K562 (cell line): ENCODE results near the gene HPCAL1. TPM values are rescaled to one million over a fixed set of nuclear protein-coding genes. Genes with fewer than 3 reads are reported as not detected.
A peak's percentile ranks its signal among the peaks of the same experiment; 100 is the strongest.

Source experiments
- CCNT2 ChIP-seq: IDR thresholded peaks from 2 replicates; pipeline ENCODE4 v1.6.1; 2011; ENCODE audit warnings: borderline replicate concordance, low read depth, mild to moderate bottlenecking, moderate library complexity, mixed read lengths, low read length; ENCODE audit not compliant: insufficient read length; ENCODE audit errors: extremely low read depth
- GABPB2 ChIP-seq: fragments of 250-450 bp; sonication (Bioruptor Pico); conservative IDR thresholded peaks from 2 replicates; pipeline ENCODE4 v1.5.1; 2021; ENCODE audit warnings: mild to moderate bottlenecking
- KAT8 ChIP-seq: fragments of 450-650 bp; IDR thresholded peaks from 2 replicates; pipeline ENCODE4 v1.6.1; 2016; ENCODE audit warnings: low read depth, mild to moderate bottlenecking
- MAFK ChIP-seq: IDR thresholded peaks from 2 replicates; pipeline ENCODE4 v1.6.1; 2011; ENCODE audit warnings: low read length, improper control_type of control experiment
- MTA3 ChIP-seq: fragments of 450-650 bp; formaldehyde crosslinking; IDR thresholded peaks from 2 replicates; pipeline ENCODE4 v1.6.1; 2017; ENCODE audit warnings: mild to moderate bottlenecking, borderline replicate concordance
- MYBL2 ChIP-seq, 2 experiments: fragments of 450-650 bp in 1 of 2; sonication (generic) in 1 of 2; formaldehyde crosslinking in 1 of 2; IDR thresholded peaks; 2 replicates each; pipeline versions ENCODE4 v1.6.1 to v1.8.1; 2017 to 2022; ENCODE audit warnings: borderline replicate concordance in 1 of 2, inconsistent platforms in 1 of 2, low read depth in 1 of 2, mild to moderate bottlenecking in 1 of 2, missing genetic modification reagents in 1 of 2, moderate library complexity in 1 of 2
- NFRKB ChIP-seq: fragments of 450-650 bp; IDR thresholded peaks from 2 replicates; pipeline ENCODE4 v1.6.1; 2016; ENCODE audit warnings: low read depth
- PHTF2 ChIP-seq: fragments of 250-450 bp; sonication (Bioruptor Pico); IDR thresholded peaks from 2 replicates; pipeline ENCODE4 v1.5.0; 2021; ENCODE audit warnings: mild to moderate bottlenecking
- RB1 ChIP-seq: fragments of 450-650 bp; IDR thresholded peaks from 2 replicates; pipeline ENCODE4 v1.6.1; 2017; ENCODE audit warnings: low read depth, mild to moderate bottlenecking
- RBM22 ChIP-seq: fragments of 200-400 bp; formaldehyde crosslinking; IDR thresholded peaks from 2 replicates; pipeline ENCODE4 v1.6.1; 2018; ENCODE audit warnings: low read length, low read depth; ENCODE audit not compliant: poor library complexity, severe bottlenecking
- SAFB2 ChIP-seq: fragments of 200-400 bp; formaldehyde crosslinking; IDR thresholded peaks from 2 replicates; pipeline ENCODE4 v1.6.1; 2018; ENCODE audit warnings: borderline replicate concordance, low read length, low read depth, moderate library complexity; ENCODE audit not compliant: severe bottlenecking
- SREBF1 ChIP-seq: fragments of 150-350 bp; IDR thresholded peaks from 2 replicates; pipeline ENCODE4 v1.6.1; 2014; ENCODE audit warnings: antibody characterized with exemption, low read depth, low read length, borderline replicate concordance
- ZBTB1 ChIP-seq: sonication (generic); formaldehyde crosslinking; IDR thresholded peaks from 2 replicates; pipeline ENCODE4 v1.8.1; 2023; ENCODE audit warnings: missing genetic modification reagents, low read depth, mild to moderate bottlenecking, borderline replicate concordance
- ZNF165 ChIP-seq: fragments of 250-450 bp; sonication (Bioruptor Pico); IDR thresholded peaks from 2 replicates; pipeline ENCODE4 v1.4.0; 2020; ENCODE audit warnings: borderline replicate concordance
- ZNF23 ChIP-seq: fragments of 250-450 bp; sonication (Bioruptor Pico); IDR thresholded peaks from 2 replicates; pipeline ENCODE4 v1.4.0; 2020; ENCODE audit warnings: mild to moderate bottlenecking
- ZNF584 ChIP-seq: fragments of 200-800 bp; sonication (Bioruptor generic); IDR thresholded peaks from 2 replicates; pipeline ENCODE4 v1.6.1; 2016; ENCODE audit warnings: low read depth, mild to moderate bottlenecking, missing genetic modification characterization, missing compliant biosample characterization
- ZNF589 ChIP-seq: fragments of 200-800 bp; sonication (Bioruptor generic); IDR thresholded peaks from 2 replicates; pipeline ENCODE4 v1.6.1; 2016; ENCODE audit warnings: low read depth, missing genetic modification characterization, missing compliant biosample characterization
- polyA plus RNA-seq, 8 experiments: library from polyadenylated mRNA; depleted of rRNA in 4 of 8; stranded (reverse) in 5 of 8; unstranded in 3 of 8; fragments of >200 nt; fragmentation: Nextera tagmentation in 2 of 8; fragmentation: Illumina TruSeq in 1 of 8; extraction: Ambion mirVana in 2 of 8; extraction: Trizol in 1 of 8; gene quantifications; 2 replicates each; pipeline versions ENCODE4 v1.2.1 to v1.2.3, GENCODE V29; 2011 to 2014; ENCODE audit warnings: inconsistent platforms in 1 of 8, missing spikeins in 1 of 8
- total RNA-seq, 7 experiments: library from RNA; depleted of rRNA in 6 of 7; stranded (reverse); fragments of >200 nt in 6 of 7; fragmentation: Illumina TruSeq in 2 of 7; extraction: Trizol in 2 of 7; gene quantifications; 2 replicates each; pipeline versions ENCODE4 v1.2.1 to v1.2.3, GENCODE V29; 2011 to 2021; ENCODE audit warnings: low replicate concordance in 1 of 7
- TF ChIP-seq, protein P1 (sequence below): fragments of 450-650 bp; IDR thresholded peaks from 2 replicates; pipeline ENCODE4 v1.6.1; 2016; ENCODE audit warnings: borderline replicate concordance
- TF ChIP-seq, protein P2 (sequence below): sonication (generic); formaldehyde crosslinking; IDR thresholded peaks from 2 replicates; pipeline ENCODE4 v1.8.0; 2022; ENCODE audit warnings: missing genetic modification reagents, mild to moderate bottlenecking, borderline replicate concordance
- TF ChIP-seq, protein P3 (sequence below): fragments of 450-650 bp; IDR thresholded peaks from one replicate; pipeline ENCODE4 v1.6.1; 2018; ENCODE audit warnings: mild to moderate bottlenecking, moderate library complexity; ENCODE audit not compliant: partially characterized antibody
- TF ChIP-seq, protein P4 (sequence below): IDR thresholded peaks from 3 replicates; pipeline ENCODE4 v1.6.1; 2011; ENCODE audit warnings: borderline replicate concordance, mild to moderate bottlenecking; ENCODE audit not compliant: insufficient read length, insufficient read depth

HPCAL1 gene
- total and polyA plus RNA-seq, 9 of the 15 experiments (the other 6 are each of a cell fraction or from before 2014, with no cell fraction given): 2.7 to 65.5 (median 23.9) TPM

DNA sequence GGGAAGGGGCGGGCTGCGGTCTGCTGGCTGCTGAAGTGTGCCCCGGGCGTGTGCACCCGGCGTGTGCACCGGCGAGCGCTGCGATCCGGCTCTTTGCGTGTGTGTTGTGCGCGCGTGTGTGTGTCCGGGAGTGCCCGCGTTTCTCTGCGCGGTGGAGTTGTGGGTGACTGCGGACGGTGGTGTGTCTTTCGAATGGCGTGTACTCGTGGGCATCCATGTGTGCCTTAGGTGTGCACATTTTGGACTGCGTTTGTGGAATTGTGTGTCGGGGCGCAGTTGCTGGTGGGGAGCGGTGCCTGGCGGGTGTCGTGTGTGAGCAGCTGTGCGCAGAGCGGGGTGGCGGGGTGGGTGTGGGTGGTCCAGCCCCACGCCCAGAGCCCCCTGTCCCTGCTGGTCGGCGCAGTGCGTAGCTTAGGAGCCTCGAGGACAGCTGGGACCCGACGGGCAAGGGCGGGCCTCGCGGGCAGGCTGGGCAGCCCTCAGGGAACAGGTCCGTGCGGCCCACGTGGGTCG is 533 bp downstream of the HPCAL1 start (continued):
- TF ChIP-seq, protein P1, sequence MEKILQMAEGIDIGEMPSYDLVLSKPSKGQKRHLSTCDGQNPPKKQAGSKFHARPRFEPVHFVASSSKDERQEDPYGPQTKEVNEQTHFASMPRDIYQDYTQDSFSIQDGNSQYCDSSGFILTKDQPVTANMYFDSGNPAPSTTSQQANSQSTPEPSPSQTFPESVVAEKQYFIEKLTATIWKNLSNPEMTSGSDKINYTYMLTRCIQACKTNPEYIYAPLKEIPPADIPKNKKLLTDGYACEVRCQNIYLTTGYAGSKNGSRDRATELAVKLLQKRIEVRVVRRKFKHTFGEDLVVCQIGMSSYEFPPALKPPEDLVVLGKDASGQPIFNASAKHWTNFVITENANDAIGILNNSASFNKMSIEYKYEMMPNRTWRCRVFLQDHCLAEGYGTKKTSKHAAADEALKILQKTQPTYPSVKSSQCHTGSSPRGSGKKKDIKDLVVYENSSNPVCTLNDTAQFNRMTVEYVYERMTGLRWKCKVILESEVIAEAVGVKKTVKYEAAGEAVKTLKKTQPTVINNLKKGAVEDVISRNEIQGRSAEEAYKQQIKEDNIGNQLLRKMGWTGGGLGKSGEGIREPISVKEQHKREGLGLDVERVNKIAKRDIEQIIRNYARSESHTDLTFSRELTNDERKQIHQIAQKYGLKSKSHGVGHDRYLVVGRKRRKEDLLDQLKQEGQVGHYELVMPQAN: peak; percentile 57; the same call in 1 of the 2 replicates
- peak; percentile 43 for TF ChIP-seq CCNT2
- TF ChIP-seq ZNF589 (CRISPR knock-in tag): no peak
- TF ChIP-seq MYBL2 (IDR thresholded peaks at IDR 0.05; ENCODE audit: low read depth): no peak
- no peak for TF ChIP-seq MYBL2 (CRISPR knock-in tag; IDR thresholded peaks at IDR 0.05; ENCODE audit: borderline replicate concordance)
- no peak for TF ChIP-seq SAFB2
- peak; percentile 82; the same call in 1 of the 2 replicates for TF ChIP-seq ZBTB1
- no peak for TF ChIP-seq MAFK
- TF ChIP-seq, protein P2, sequence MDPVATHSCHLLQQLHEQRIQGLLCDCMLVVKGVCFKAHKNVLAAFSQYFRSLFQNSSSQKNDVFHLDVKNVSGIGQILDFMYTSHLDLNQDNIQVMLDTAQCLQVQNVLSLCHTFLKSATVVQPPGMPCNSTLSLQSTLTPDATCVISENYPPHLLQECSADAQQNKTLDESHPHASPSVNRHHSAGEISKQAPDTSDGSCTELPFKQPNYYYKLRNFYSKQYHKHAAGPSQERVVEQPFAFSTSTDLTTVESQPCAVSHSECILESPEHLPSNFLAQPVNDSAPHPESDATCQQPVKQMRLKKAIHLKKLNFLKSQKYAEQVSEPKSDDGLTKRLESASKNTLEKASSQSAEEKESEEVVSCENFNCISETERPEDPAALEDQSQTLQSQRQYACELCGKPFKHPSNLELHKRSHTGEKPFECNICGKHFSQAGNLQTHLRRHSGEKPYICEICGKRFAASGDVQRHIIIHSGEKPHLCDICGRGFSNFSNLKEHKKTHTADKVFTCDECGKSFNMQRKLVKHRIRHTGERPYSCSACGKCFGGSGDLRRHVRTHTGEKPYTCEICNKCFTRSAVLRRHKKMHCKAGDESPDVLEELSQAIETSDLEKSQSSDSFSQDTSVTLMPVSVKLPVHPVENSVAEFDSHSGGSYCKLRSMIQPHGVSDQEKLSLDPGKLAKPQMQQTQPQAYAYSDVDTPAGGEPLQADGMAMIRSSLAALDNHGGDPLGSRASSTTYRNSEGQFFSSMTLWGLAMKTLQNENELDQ (CRISPR knock-in tag): no peak
- TF ChIP-seq NFRKB: no peak
- TF ChIP-seq ZNF23 (CRISPR knock-in tag): no peak
- no peak for TF ChIP-seq GABPB2
- TF ChIP-seq RB1: no peak; the same call in 1 of the 2 replicates
- peak; percentile 37; the same call in 1 of the 2 replicates for TF ChIP-seq MTA3
- TF ChIP-seq ZNF584 (CRISPR knock-in tag): no peak
- TF ChIP-seq RBM22: no peak
- no peak for TF ChIP-seq KAT8
- TF ChIP-seq PHTF2 (CRISPR knock-in tag): no peak
- TF ChIP-seq, protein P3, sequence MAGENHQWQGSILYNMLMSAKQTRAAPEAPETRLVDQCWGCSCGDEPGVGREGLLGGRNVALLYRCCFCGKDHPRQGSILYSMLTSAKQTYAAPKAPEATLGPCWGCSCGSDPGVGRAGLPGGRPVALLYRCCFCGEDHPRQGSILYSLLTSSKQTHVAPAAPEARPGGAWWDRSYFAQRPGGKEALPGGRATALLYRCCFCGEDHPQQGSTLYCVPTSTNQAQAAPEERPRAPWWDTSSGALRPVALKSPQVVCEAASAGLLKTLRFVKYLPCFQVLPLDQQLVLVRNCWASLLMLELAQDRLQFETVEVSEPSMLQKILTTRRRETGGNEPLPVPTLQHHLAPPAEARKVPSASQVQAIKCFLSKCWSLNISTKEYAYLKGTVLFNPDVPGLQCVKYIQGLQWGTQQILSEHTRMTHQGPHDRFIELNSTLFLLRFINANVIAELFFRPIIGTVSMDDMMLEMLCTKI: no peak
- no peak for TF ChIP-seq SREBF1
- no peak for TF ChIP-seq ZNF165
- TF ChIP-seq, protein P4, sequence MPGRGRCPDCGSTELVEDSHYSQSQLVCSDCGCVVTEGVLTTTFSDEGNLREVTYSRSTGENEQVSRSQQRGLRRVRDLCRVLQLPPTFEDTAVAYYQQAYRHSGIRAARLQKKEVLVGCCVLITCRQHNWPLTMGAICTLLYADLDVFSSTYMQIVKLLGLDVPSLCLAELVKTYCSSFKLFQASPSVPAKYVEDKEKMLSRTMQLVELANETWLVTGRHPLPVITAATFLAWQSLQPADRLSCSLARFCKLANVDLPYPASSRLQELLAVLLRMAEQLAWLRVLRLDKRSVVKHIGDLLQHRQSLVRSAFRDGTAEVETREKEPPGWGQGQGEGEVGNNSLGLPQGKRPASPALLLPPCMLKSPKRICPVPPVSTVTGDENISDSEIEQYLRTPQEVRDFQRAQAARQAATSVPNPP: no peak
